ENCODE data around the gene GPR35.
A peak's percentile ranks its signal among the peaks of the same experiment; 100 is the strongest.

Gene GPR35

GRCh38 chr2:240624950-240625621 lies at the start of gene GPR35:
GPR35 (plus strand) TSS chr2:240625480; CDS start chr2:240629953, 4,473 bp downstream.
- DNase-seq (ENCODE audit: low spot score) = peak; percentile 87

GRCh38 chr2:240576036-240576435 lies 49.2 kb upstream of the GPR35 start:
- no peak for DNase-seq (ENCODE audit: low spot score)

- DNase-seq (ENCODE audit: low spot score) = no peak
Observed at GRCh38 chr2:240576436-240577205, 48.7 kb upstream of the GPR35 start.

- no peak for DNase-seq (ENCODE audit: low spot score)
Observed at GRCh38 chr2:240577281-240578109, 47.8 kb upstream of the GPR35 start.

GRCh38 chr2:240578110-240578450 lies 47.2 kb upstream of the GPR35 start:
- no peak for DNase-seq (ENCODE audit: low spot score)

- DNase-seq (ENCODE audit: low spot score) = no peak
Observed at GRCh38 chr2:240578488-240578887, 46.8 kb upstream of the GPR35 start.

- no peak for DNase-seq (ENCODE audit: low spot score)
Observed at GRCh38 chr2:240579071-240579762, 46.1 kb upstream of the GPR35 start.

GRCh38 chr2:240579771-240580614 lies 45.3 kb upstream of the GPR35 start:
- peak; percentile 89 for DNase-seq (ENCODE audit: low spot score)

GRCh38 chr2:240581811-240582210 lies 43.5 kb upstream of the GPR35 start:
- DNase-seq (ENCODE audit: low spot score) = no peak

- no peak for DNase-seq (ENCODE audit: low spot score)
Observed at GRCh38 chr2:240582781-240583180, 42.5 kb upstream of the GPR35 start.

GRCh38 chr2:240583774-240584173 lies 41.5 kb upstream of the GPR35 start:
- DNase-seq (ENCODE audit: low spot score) = no peak

- DNase-seq (ENCODE audit: low spot score) = peak; percentile 34
Observed at GRCh38 chr2:240584486-240585031, 40.7 kb upstream of the GPR35 start.

GRCh38 chr2:240585101-240585500 lies 40.2 kb upstream of the GPR35 start:
- no peak for DNase-seq (ENCODE audit: low spot score)

GRCh38 chr2:240585681-240586197 lies 39.5 kb upstream of the GPR35 start:
- DNase-seq (ENCODE audit: low spot score) = no peak

- peak; percentile 97 for DNase-seq (ENCODE audit: low spot score)
Observed at GRCh38 chr2:240586198-240586918, 38.9 kb upstream of the GPR35 start, which contains the start of gene CAPN10. CAPN10 (plus strand) TSS chr2:240586734; CDS start chr2:240586912, 178 bp downstream.

- peak; percentile 57 for DNase-seq (ENCODE audit: low spot score)
Observed at GRCh38 chr2:240586919-240587800, 38.1 kb upstream of the GPR35 start.

GRCh38 chr2:240588006-240588655 lies 37.1 kb upstream of the GPR35 start:
- DNase-seq (ENCODE audit: low spot score) = no peak

- DNase-seq (ENCODE audit: low spot score) = no peak
Observed at GRCh38 chr2:240588669-240589068, 36.6 kb upstream of the GPR35 start.

Measured in activated CD4-positive, alpha-beta T cell treated with anti-CD3 and anti-CD28 coated beads, Interleukin-2, Interleukin-4, amounts not matched to agents 100 ng/mL and 50 ng/mL, durations not matched to agents 16 hours and 8 hours (primary cell).